ENCODE results near the gene SCUBE1. TPM values are rescaled to one million over a fixed set of nuclear protein-coding genes. Genes with fewer than 3 reads are reported as not detected.

The SCUBE1 gene
- total RNA-seq, 4 donors from 2014 or later = 0.38 to 4.0 (median 2.1) TPM

DNA sequence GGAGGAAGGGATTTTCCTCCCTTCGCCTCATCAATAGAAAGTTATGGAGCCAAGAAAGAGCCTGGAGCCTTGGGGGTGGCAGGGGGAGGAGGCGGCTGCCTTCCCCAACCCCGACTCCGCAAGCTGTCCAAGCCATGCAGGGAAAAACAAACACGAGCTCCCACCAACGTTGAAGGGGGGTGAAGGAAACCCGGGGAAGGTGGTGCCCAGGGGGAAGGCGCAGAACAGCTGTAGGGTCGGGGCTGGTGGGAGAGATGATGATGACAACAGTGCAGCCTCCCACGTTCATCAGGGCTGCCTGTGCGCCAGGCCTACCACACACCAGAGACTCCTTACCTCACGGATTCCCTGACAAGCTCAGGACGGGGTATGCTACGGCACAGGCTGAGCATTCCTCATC, 73.5 kb downstream of the SCUBE1 start:
- intact Hi-C loops (cut with DNase I) = loop anchor here (5.0 to 10.0 kb wide), 2 partner anchors 108 to 535 kb away; no protein-coding TSS in a partner anchor
- Histone ChIP-seq H3K4me1 (peaks cover 0 to 9% (median 3%) of the 10 kb centered on the region in 3 donors), H3K4me3 (no peak overlapping the region), H3K9me3 (no peaks in the 10 kb centered on the region), H3K27me3 (peaks cover 0 to 32% (median 0%) of the 10 kb centered on the region in 4 donors), H3K36me3 (no peaks in the 10 kb centered on the region), H3K27ac (no peak overlapping the region)
- no peak for DNase-seq
- TF ChIP-seq, protein P1, sequence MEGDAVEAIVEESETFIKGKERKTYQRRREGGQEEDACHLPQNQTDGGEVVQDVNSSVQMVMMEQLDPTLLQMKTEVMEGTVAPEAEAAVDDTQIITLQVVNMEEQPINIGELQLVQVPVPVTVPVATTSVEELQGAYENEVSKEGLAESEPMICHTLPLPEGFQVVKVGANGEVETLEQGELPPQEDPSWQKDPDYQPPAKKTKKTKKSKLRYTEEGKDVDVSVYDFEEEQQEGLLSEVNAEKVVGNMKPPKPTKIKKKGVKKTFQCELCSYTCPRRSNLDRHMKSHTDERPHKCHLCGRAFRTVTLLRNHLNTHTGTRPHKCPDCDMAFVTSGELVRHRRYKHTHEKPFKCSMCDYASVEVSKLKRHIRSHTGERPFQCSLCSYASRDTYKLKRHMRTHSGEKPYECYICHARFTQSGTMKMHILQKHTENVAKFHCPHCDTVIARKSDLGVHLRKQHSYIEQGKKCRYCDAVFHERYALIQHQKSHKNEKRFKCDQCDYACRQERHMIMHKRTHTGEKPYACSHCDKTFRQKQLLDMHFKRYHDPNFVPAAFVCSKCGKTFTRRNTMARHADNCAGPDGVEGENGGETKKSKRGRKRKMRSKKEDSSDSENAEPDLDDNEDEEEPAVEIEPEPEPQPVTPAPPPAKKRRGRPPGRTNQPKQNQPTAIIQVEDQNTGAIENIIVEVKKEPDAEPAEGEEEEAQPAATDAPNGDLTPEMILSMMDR (IDR thresholded peaks at IDR 0.05) = no peak
- no peak for TF ChIP-seq POLR2A (IDR thresholded peaks at IDR 0.05)
- WGBS, 2 donors = 57 to 73% methylated on average over 13 of the region's 14 CpGs

DNA sequence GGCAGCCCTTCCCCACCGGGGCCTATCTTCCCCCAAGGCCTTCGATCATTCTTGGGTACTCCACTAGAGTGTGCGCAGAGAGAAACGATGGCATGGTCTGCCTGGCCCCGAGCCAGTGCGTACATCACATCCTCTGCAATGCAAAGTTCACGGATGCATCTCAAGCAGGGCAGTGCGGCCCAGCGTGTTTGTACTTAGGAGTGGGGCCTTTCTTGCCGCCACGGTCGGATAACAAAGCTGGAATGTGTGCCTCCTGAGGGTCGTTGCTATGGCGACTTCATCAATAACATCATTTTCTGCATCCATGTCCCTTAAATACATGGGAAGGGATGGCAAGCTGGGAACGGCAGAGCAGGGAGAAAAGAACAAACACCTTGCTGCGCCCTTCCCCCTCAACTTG, 73.9 kb downstream of the SCUBE1 start:
- Histone ChIP-seq H3K36me3 (no peaks in the 10 kb centered on the region), H3K4me1 (peaks cover 0 to 13% (median 7%) of the 10 kb centered on the region in 3 donors), H3K9me3 (no peaks in the 10 kb centered on the region), H3K4me3 (no peak overlapping the region), H3K27ac (no peak overlapping the region), H3K27me3 (peaks cover 0 to 28% (median 0%) of the 10 kb centered on the region in 4 donors)
- intact Hi-C loops (cut with DNase I) = no loop called here
- 53 to 79% methylated on average over 6 to 8 of the region's 16 CpGs for WGBS, 2 donors
- no peak for TF ChIP-seq POLR2A (IDR thresholded peaks at IDR 0.05)
- TF ChIP-seq, protein P1 (IDR thresholded peaks at IDR 0.05) = no peak
- no peak for DNase-seq

DNA sequence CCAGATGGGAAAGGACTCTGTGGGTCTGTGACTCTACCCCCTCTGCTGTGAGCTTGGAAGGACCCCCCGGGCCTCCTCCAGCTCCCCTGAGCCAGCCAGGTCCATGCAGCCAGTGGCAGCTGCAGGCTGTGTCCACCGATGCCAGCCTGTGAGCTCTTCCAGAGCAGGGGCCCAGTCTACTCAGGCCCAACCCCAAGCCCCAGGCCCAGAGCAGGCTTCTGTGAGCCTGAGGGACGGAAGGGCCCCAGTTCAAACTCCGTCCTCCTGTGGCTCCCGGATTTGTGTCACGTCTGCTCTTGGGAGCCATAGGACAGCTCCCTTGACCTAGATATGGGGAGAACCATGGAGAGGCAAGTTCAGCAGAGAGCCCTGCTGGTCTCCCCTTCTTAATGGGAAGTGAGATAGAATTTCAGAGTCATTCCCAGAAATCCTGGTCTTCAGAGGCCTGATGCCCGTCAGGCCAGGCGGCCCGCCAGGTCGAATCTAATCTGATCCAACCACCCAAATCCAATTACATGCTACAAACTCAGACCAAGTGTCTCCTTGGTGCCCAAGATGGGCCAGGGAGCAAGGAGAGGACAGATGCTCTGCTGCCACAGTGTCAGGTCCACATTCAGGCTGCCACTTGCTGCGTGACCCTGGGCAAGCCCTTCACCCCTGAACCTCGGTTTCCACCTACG, 75.1 kb downstream of the SCUBE1 start:
- intact Hi-C loops (cut with DNase I) = no loop called here
- no peak for DNase-seq
- TF ChIP-seq, protein P1 (IDR thresholded peaks at IDR 0.05) = no peak
- TF ChIP-seq POLR2A (IDR thresholded peaks at IDR 0.05) = no peak

DNA sequence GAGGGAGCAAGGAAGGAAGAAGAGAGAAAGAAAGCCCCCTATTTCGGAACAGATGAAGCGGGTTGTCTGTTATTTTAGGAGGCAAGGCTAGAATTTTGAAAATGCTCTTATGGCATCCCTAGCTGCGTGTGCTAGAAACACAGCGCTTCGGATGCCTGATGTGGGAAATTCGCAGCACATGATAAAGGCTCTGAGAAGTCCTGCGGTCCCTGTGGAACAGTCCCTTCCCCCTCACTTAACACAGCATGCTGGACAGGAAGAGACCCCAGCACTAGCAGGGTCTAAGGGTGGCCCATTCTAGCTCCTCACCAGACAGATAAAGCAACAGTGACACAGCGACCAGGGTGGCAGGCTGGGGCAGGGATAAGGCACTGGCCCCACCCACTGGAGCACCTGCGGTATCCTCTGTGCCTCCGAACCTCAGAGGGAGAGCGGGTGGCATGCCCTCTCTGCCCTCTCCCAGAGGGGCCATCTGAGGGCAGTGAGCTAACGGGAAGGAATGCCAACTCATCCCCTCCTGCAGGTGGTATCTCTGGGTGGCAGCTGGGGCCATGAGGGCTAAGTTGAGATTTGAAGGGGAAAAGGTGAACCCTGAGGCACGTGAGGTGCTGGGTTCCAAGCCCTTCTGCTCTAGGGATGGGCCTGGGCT, 75.7 kb downstream of the SCUBE1 start:
- DNase-seq = no peak
- H3K27ac ChIP-seq = no peak overlapping the region
- no peak for TF ChIP-seq POLR2A (IDR thresholded peaks at IDR 0.05)
- TF ChIP-seq, protein P1 (IDR thresholded peaks at IDR 0.05) = no peak
- H3K36me3 ChIP-seq = no peaks in the 10 kb centered on the region
- no peak overlapping the region for H3K4me3 ChIP-seq
- WGBS, 2 donors = 85 to 88% methylated on average over 8 to 11 of the region's 13 CpGs
- peaks cover 0 to 31% (median 19%) of the 10 kb centered on the region in 3 donors for H3K4me1 ChIP-seq
- H3K27me3 ChIP-seq = peaks cover 0 to 23% (median 0%) of the 10 kb centered on the region in 4 donors
- intact Hi-C loops (cut with DNase I) = no loop called here
- H3K9me3 ChIP-seq = no peaks in the 10 kb centered on the region

More for the DNA sequence above, 75.1 kb downstream of the SCUBE1 start:
- H3K9me3 ChIP-seq = no peaks in the 10 kb centered on the region
- H3K4me3 ChIP-seq = no peak overlapping the region
- H3K27me3 ChIP-seq = peaks cover 0 to 23% (median 0%) of the 10 kb centered on the region in 4 donors
- 76 to 81% methylated on average over 3 of the region's 13 CpGs for WGBS, 2 donors
- peaks cover 0 to 24% (median 19%) of the 10 kb centered on the region in 3 donors for H3K4me1 ChIP-seq
- H3K36me3 ChIP-seq = no peaks in the 10 kb centered on the region
- H3K27ac ChIP-seq = no peak overlapping the region

DNA sequence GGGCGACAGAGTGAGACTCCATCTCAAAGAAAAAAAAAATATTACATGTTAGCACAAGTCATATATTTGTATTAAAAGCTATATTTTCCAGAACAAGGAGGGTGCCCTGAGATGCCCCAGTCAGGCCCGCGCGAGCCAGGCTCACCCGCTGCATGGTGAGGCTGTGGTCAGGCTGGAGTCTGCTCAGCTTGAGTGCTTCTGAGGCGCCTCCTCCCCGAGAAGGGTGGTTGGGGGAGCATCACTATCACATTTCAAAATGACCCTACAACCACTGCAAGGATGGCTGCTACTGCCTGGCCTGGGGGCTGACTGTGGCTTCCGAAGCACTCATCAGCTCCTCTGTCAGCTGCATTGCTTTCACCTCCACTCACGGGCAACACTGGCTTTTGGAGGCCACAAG, 77.1 kb downstream of the SCUBE1 start:
- Histone ChIP-seq H3K4me1 (peaks cover 0 to 31% (median 19%) of the 10 kb centered on the region in 3 donors), H3K4me3 (no peak overlapping the region), H3K27ac (no peak overlapping the region), H3K9me3 (no peaks in the 10 kb centered on the region), H3K27me3 (peaks cover 0 to 13% (median 0%) of the 10 kb centered on the region in 4 donors), H3K36me3 (no peaks in the 10 kb centered on the region)
- WGBS, 2 donors = 71 to 83% methylated on average over 9 of the region's 9 CpGs
- intact Hi-C loops (cut with DNase I) = no loop called here
- DNase-seq = no peak
- TF ChIP-seq, protein P1 (IDR thresholded peaks at IDR 0.05) = no peak
- no peak for TF ChIP-seq POLR2A (IDR thresholded peaks at IDR 0.05)

Data from esophagus squamous epithelium (tissue), 5 donors.